ENCODE measurements around the gene MYOF. TPM values are rescaled to one million over a fixed set of nuclear protein-coding genes. Genes with fewer than 3 reads are reported as not detected.

MYOF gene
- total and polyA plus RNA-seq, 4 donors: 23.4 to 194 (median 82.2) TPM

GRCh38 chr10:93452143-93452542 is 30.0 kb downstream of the MYOF start:
- Histone ChIP-seq H3K4me3 (no peak overlapping the region), H3K27ac (ENCODE audit: low read depth in 1 of 2, low read length in 1 of 2) (no peak overlapping the region), H3K9me3 (ENCODE audit: control insufficient read depth in 4 of 4, insufficient read depth in 3 of 4, low read length in 3 of 4) (no peaks in the 10 kb centered on the region), H3K36me3 (ENCODE audit: control insufficient read depth in 4 of 4, insufficient read depth in 4 of 4, low read length in 4 of 4) (peaks cover 2 to 24% (median 14%) of the 10 kb centered on the region in 4 donors), H3K4me1 (ENCODE audit: control insufficient read depth in 5 of 5, insufficient read depth in 5 of 5, low read length in 5 of 5) (peaks cover 0 to 5% (median 2%) of the 10 kb centered on the region in 5 donors), H3K9ac (ENCODE audit: insufficient read depth in 1 of 2, low read length in 2 of 2) (no peak overlapping the region), H3K27me3 (ENCODE audit: control insufficient read depth in 3 of 3, insufficient read depth in 3 of 3, low read length in 2 of 3) (no peaks in the 10 kb centered on the region)
- ATAC-seq (ENCODE audit: insufficient read depth, low FRiP score) (no peak), DNase-seq (no peak)
- WGBS, 2 donors: 38 to 42% methylated on average over 2 of the region's 2 CpGs
- TF ChIP-seq CTCF (IDR thresholded peaks at IDR 0.05; ENCODE audit: control extremely low read depth, extremely low read depth): no peak

GRCh38 chr10:93451244-93451947 is 30.7 kb downstream of the MYOF start:
- Histone ChIP-seq H3K27ac (ENCODE audit: low read depth in 1 of 2, low read length in 1 of 2) (no peak overlapping the region), H3K36me3 (ENCODE audit: control insufficient read depth in 4 of 4, insufficient read depth in 4 of 4, low read length in 4 of 4) (peaks cover 2 to 24% (median 12%) of the 10 kb centered on the region in 4 donors)
- WGBS, 2 donors: 82 to 86% methylated on average over 7 of the region's 7 CpGs

GRCh38 chr10:93447970-93448369 is 34.2 kb downstream of the MYOF start:
- Histone ChIP-seq H3K4me1 (ENCODE audit: control insufficient read depth in 5 of 5, insufficient read depth in 5 of 5, low read length in 5 of 5) (peaks cover 7 to 34% (median 26%) of the 10 kb centered on the region in 5 donors), H3K9me3 (ENCODE audit: control insufficient read depth in 4 of 4, insufficient read depth in 3 of 4, low read length in 3 of 4) (no peaks in the 10 kb centered on the region), H3K27me3 (ENCODE audit: control insufficient read depth in 3 of 3, insufficient read depth in 3 of 3, low read length in 2 of 3) (no peaks in the 10 kb centered on the region), H3K27ac (ENCODE audit: low read depth in 1 of 2, low read length in 1 of 2) (no peak overlapping the region), H3K36me3 (ENCODE audit: control insufficient read depth in 4 of 4, insufficient read depth in 4 of 4, low read length in 4 of 4) (peaks cover 2 to 27% (median 6%) of the 10 kb centered on the region in 4 donors), H3K4me3 (no peak overlapping the region), H3K9ac (ENCODE audit: insufficient read depth in 1 of 2, low read length in 2 of 2) (no peak overlapping the region)
- TF ChIP-seq CTCF (IDR thresholded peaks at IDR 0.05; ENCODE audit: control extremely low read depth, extremely low read depth): no peak
- no peak for DNase-seq
- ATAC-seq (ENCODE audit: insufficient read depth, low FRiP score): no peak
- 59 to 76% methylated on average over 3 of the region's 3 CpGs for WGBS, 2 donors

More at GRCh38 chr10:93451244-93451947, 30.7 kb downstream of the MYOF start:
- Histone ChIP-seq H3K9me3 (ENCODE audit: control insufficient read depth in 4 of 4, insufficient read depth in 3 of 4, low read length in 3 of 4) (no peaks in the 10 kb centered on the region), H3K27me3 (ENCODE audit: control insufficient read depth in 3 of 3, insufficient read depth in 3 of 3, low read length in 2 of 3) (no peaks in the 10 kb centered on the region), H3K4me3 (no peak overlapping the region), H3K4me1 (ENCODE audit: control insufficient read depth in 5 of 5, insufficient read depth in 5 of 5, low read length in 5 of 5) (peaks cover 3 to 6% (median 4%) of the 10 kb centered on the region in 5 donors), H3K9ac (ENCODE audit: insufficient read depth in 1 of 2, low read length in 2 of 2) (no peak overlapping the region)
- DNase-seq (no peak), ATAC-seq (ENCODE audit: insufficient read depth, low FRiP score) (no peak)
- TF ChIP-seq CTCF (IDR thresholded peaks at IDR 0.05; ENCODE audit: control extremely low read depth, extremely low read depth): no peak
